K562 (cell line): Measurements from ENCODE around the gene DNAAF3. TPM values are rescaled to one million over a fixed set of nuclear protein-coding genes. Genes with fewer than 3 reads are reported as not detected.

Experiments
- BCOR ChIP-seq: fragments of 450-650 bp; IDR thresholded peaks from 2 replicates; pipeline ENCODE4 v1.6.1; 2016
- CC2D1A ChIP-seq: fragments of 450-650 bp; IDR thresholded peaks from 2 replicates; pipeline ENCODE4 v1.6.1; 2017; ENCODE audit warnings: mild to moderate bottlenecking
- CREB5 ChIP-seq: fragments of 250-450 bp; sonication (Bioruptor Pico); IDR thresholded peaks from 2 replicates; pipeline ENCODE4 v1.5.0; 2020; ENCODE audit warnings: mild to moderate bottlenecking
- DIDO1 ChIP-seq: fragments of 450-650 bp; IDR thresholded peaks from 2 replicates; pipeline ENCODE4 v1.6.1; 2016; ENCODE audit warnings: low read depth, missing biosample characterization, missing genetic modification characterization
- FOXO4 ChIP-seq: fragments of 450-650 bp; formaldehyde crosslinking; IDR thresholded peaks from 2 replicates; pipeline ENCODE4 v1.4.0; 2020; ENCODE audit warnings: mild to moderate bottlenecking, moderate library complexity
- HMG20A ChIP-seq: fragments of 450-650 bp; formaldehyde crosslinking; conservative IDR thresholded peaks from 2 replicates; pipeline ENCODE4 v1.4.0; 2020; ENCODE audit warnings: mild to moderate bottlenecking, mixed read lengths
- MTA2 ChIP-seq: fragments of 450-650 bp; IDR thresholded peaks from 2 replicates; pipeline ENCODE4 v1.6.1; 2016; ENCODE audit warnings: low read depth
- SIRT6 ChIP-seq: IDR thresholded peaks from one replicate; pipeline ENCODE4 v1.6.1; 2012; ENCODE audit warnings: low read depth, mild to moderate bottlenecking, control low read depth, inconsistent platforms, low read length, moderate library complexity
- SRSF9 ChIP-seq: fragments of 200-400 bp; formaldehyde crosslinking; IDR thresholded peaks from 2 replicates; pipeline ENCODE4 v1.6.1; 2017; ENCODE audit warnings: low read depth, low read length, borderline replicate concordance
- TARDBP ChIP-seq: fragments of 450-650 bp; IDR thresholded peaks from 2 replicates; pipeline ENCODE4 v1.6.1; 2016
- ZNF140 ChIP-seq: fragments of 250-450 bp; sonication (Bioruptor Pico); IDR thresholded peaks from 2 replicates; pipeline ENCODE4 v1.8.0; 2021; ENCODE audit warnings: moderate library complexity, mild to moderate bottlenecking, inconsistent platforms
- ZNF318 ChIP-seq, 2 experiments: fragments of 450-650 bp; IDR thresholded peaks; 2 replicates each; pipeline ENCODE4 v1.6.1; 2016; ENCODE audit warnings: mild to moderate bottlenecking in 2 of 2, borderline replicate concordance in 1 of 2, low read depth in 1 of 2, moderate library complexity in 1 of 2
- ZNF655 ChIP-seq: fragments of 250-450 bp; sonication (Bioruptor Pico); IDR thresholded peaks from 2 replicates; pipeline ENCODE4 v1.5.0; 2021
- polyA plus RNA-seq, 8 experiments: library from polyadenylated mRNA; depleted of rRNA in 4 of 8; stranded (reverse) in 5 of 8; unstranded in 3 of 8; fragments of >200 nt; fragmentation: Nextera tagmentation in 2 of 8; fragmentation: Illumina TruSeq in 1 of 8; extraction: Ambion mirVana in 2 of 8; extraction: Trizol in 1 of 8; gene quantifications; 2 replicates each; pipeline versions ENCODE4 v1.2.1 to v1.2.3, GENCODE V29; 2011 to 2014; ENCODE audit warnings: inconsistent platforms in 1 of 8, missing spikeins in 1 of 8
- total RNA-seq, 7 experiments: library from RNA; depleted of rRNA in 6 of 7; stranded (reverse); fragments of >200 nt in 6 of 7; fragmentation: Illumina TruSeq in 2 of 7; extraction: Trizol in 2 of 7; gene quantifications; 2 replicates each; pipeline versions ENCODE4 v1.2.1 to v1.2.3, GENCODE V29; 2011 to 2021; ENCODE audit warnings: low replicate concordance in 1 of 7

The DNAAF3 gene
- total and polyA plus RNA-seq, 9 of the 15 experiments (the other 6 are each of a cell fraction or from before 2014, with no cell fraction given), result 21.6 to 61.5 (median 43.0) TPM

GRCh38 chr19:55206664-55207500 is 40.5 kb upstream of the DNAAF3 start (continued):
- no peak for TF ChIP-seq ZNF318 (IDR thresholded peaks at IDR 0.05; ENCODE audit: borderline replicate concordance in 1 of 2, low read depth in 1 of 2)
- no peak for TF ChIP-seq HMG20A (CRISPR knock-in tag)
- TF ChIP-seq SRSF9, result no peak
- TF ChIP-seq FOXO4, result no peak
- no peak for TF ChIP-seq ZNF655 (CRISPR knock-in tag)
- no peak for TF ChIP-seq CREB5 (CRISPR knock-in tag)
- TF ChIP-seq SIRT6, result no peak
- TF ChIP-seq DIDO1, result no peak
- no peak for TF ChIP-seq CC2D1A
- no peak for TF ChIP-seq TARDBP
- no peak for TF ChIP-seq BCOR
- no peak for TF ChIP-seq ZNF140 (CRISPR knock-in tag)
- no peak for TF ChIP-seq MTA2
